HG02870 (cell line): ENCODE data around the gene AK2.
"Not testable (repeated sequence)": the region's sequence is repeated elsewhere in the genome, so short reads cannot be mapped to it uniquely, and the experiment has no call there.

Experiments
- ATAC-seq: cut with Tn5 transposase; IDR thresholded peaks from one replicate; pipeline ENCODE4 v1.9.1; 2021; ENCODE audit warnings: mild to moderate bottlenecking, moderate library complexity; ENCODE audit not compliant: unreplicated experiment

Gene AK2

DNA sequence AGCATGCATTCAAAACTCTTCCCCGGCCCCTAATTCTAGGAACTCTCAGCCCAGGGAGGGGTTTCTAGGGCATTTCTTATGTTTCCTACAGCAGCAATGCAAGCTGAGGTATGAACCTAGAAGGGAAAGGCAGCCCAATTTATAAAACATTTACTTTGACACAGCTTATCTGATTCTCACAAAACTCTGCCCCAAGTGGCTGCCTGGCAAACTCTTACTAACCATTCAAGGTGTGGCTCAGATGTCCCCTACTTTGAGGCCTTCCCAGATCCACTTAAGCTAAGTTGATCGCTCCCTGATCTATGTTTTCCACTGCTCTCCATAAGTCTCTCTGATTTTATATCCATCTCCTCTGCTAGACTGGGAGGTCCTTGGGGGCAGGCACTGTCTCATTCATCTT, 35.4 kb downstream of the AK2 start:
- ATAC-seq, result no peak

- no peak for ATAC-seq
Measured at GRCh38 chr1:33000427-33001026, 36.2 kb downstream of the AK2 start.

- no peak for ATAC-seq
Measured at GRCh38 chr1:32998997-32999396, 37.7 kb downstream of the AK2 start.

DNA sequence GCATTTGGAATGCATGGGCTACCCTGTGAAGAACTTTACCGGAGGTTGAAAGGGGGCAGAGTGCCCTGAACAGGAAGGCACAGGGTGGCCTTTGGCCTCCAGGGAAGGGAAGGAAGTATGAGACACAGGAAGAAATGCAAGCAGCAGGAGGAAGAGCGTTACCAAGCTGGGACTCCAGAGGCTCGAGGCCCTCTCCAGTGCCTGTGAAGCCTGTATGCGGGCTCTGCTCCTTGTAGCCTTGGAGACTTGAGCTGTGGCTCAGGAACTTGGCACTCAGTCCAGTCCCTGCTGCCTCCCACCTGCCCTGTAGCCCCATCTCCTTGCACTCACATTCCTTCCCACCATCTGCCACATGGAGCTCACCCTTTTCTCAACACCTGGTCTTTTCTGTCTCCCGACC, 38.6 kb downstream of the AK2 start:
- ATAC-seq, result no peak

DNA sequence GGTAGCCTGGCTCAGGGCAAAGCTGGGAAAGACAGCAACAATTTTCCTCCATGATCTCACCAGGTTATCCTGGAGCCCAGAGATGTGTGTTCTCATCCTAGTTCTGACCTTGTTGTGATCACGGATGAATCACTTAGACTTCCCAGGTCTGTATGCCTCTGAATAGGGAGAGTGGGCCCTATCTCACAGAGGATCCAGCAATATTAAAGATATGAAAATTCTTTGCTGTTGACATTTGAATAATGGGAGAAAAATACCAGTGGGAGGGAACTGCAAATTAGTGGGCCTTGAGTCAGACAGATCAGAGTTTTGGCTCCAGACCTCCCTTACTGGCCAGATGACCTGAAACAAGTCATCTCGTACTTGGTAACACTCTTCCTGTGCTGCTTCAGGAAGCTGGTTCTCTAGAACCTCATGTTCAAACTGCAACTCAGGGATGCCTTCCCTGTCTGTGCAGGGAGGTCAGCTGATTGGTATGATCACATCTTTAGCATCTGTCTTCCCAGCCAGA, 39.2 kb downstream of the AK2 start:
- no peak for ATAC-seq

GRCh38 chr1:32993324-32993636, 43.4 kb downstream of the AK2 start:
- ATAC-seq, result not testable (repeated sequence)

GRCh38 chr1:32992489-32993323, 44.0 kb downstream of the AK2 start:
- ATAC-seq, result peak; percentile 71

- ATAC-seq, result peak; percentile 24
Measured at GRCh38 chr1:32991819-32992488, 44.7 kb downstream of the AK2 start.

DNA sequence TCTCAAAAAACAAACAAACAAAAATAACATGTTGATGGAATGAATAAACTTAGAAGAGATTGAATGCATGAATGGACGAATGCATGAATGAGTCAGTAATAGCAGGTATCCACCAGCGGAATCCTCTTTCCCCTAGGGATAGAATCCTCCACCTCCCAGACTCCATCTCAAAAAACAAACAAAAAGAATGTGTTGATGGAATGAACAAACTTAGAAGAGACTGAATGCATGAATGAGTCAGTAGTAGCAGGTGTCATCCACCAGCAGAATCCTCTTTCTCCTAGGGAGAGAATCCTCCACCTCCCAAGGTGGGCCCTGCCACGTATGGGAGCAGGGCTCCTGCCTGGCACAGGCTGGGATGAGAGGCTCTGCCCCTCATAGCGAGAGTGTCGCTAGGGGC, 45.3 kb downstream of the AK2 start:
- ATAC-seq, result no peak

GRCh38 chr1:32990887-32991286, 45.8 kb downstream of the AK2 start:
- no peak for ATAC-seq

GRCh38 chr1:32989160-32990050, 47.3 kb downstream of the AK2 start:
- no peak for ATAC-seq

DNA sequence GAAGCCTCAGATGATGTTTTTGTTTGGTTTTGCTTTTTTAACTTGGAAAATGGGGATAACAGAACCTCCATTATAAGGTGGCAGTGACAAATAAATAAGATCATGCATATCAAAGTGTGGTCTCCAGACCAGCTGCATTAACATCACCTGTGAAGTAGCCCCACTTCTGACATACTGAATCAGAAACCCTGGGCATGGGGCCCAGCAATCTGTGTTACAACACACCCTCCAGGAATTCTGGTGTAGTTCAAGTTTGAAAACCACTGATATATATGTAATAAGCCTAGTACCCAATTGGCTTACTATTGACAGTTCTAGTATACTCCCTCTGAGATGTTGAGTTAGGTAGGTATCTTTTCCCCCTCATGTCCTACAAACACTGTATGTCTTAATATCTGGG, 48.0 kb downstream of the AK2 start:
- ATAC-seq, result no peak

DNA sequence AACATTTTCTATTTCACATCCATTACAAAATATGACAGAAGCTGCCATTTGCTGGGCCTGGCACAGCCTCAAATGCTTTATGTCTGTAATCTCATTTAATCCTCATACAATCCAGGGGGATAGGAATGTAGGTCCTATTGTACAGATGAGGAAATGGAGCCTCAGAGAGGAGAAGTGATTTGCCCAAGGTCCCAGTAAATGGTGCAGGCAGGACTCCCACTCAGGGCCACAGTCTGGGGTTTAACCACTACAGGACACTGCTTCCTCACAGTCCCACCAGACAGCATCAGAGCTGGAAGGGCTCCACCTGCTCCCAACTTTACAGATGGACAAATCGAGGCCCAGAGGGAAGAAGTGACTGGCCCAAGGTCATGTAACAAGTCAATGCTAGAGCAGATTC, 51.5 kb downstream of the AK2 start:
- ATAC-seq, result no peak

- ATAC-seq, result no peak
Measured at GRCh38 chr1:32984455-32985171, 52.1 kb downstream of the AK2 start.

GRCh38 chr1:32984090-32984454, 52.6 kb downstream of the AK2 start:
- ATAC-seq, result no peak

DNA sequence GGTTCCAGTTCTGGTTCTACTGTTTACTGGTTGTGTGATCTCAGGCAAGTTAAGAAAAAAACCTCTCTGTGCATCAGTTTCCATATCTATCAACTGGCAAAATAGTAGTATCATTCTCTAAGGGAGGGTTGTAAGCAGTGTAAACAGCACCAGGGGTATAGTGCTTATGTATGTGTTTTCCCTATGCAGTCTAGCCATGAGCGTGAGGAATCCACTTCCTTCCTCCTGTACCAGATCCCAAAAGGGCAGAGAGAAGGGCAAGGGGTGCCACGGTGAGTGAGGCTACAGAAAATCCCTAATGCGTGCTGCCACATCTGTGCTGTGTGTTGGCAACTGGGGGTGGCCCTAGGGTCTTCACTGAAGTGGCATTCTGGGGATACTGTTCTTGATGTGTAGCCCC, 53.7 kb downstream of the AK2 start:
- no peak for ATAC-seq

DNA sequence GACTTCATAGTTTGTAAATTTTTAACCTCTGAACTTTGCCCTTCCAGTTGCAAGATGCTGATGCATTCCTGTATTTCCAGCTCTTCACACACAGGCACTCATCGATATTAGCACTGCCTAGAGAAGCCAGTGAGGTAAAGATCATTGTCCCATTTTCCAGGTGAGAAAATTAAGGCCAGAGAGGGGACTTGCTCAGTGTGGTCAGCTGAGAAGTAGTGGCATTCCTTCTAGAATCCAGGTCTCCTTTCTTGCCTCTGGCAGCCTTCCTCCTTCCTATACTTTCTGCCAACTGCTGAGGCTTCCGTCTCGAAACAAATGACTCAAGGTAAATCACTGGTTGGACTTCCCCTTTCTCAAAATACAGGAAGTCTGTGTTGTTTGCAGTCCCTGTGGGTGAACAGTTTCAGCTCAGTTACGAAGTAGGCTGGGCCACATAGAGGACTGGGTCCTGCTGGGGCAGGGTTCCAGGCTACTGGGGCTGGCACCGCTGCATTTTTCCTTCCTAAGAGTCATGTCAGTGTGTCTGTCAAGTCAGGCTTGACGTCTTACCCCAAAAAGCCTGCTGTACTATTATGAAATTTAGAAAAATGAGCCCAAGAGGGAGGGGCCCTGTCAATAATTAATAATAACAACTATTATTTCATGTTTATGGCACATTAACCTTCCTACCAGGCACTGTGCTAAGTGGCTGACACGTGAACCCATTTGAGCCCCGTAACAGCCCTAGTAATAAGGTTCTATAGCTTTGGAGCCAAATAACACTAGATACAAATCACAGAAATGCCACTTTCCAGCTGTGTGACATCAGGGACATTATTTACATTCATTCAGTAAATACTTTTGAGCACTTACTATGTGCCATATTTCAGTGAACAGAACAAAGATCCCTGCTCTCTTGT, 55.4 kb downstream of the AK2 start:
- ATAC-seq, result peak; percentile 83

DNA sequence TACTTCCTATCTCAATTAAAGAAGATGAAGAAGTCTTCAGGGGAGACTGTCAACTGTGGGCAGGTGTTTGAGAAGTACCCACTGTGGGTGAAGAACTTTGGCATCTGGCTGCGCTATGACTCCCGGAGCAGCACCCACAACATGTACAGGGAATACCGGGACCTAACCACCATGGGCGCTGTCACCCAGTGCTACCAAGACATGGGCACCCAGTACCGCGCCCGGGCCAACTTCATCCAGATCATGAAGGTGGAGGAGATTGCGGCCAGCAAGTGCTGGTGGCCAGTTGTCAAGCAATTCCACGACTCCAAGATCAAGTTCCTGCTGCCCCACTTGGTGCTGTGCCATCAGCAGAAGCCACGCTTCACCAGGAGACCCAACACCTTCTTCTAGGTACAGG, 56.6 kb downstream of the AK2 start:
- no peak for ATAC-seq

GRCh38 chr1:32978854-32979253, 57.8 kb downstream of the AK2 start:
- no peak for ATAC-seq
